OCI-LY7 (cell line): ENCODE data around the gene YJEFN3.

Source experiments
- EZH2phosphoT487 ChIP-seq: fragments of 200-600 bp; sonication (generic); IDR thresholded peaks from 2 replicates; pipeline ENCODE4 v1.6.1; 2018; ENCODE audit warnings: low read depth, borderline replicate concordance, mild to moderate bottlenecking, mixed run types, antibody characterized with exemption, low read length, moderate library complexity, mixed read lengths
- TF ChIP-seq, protein P1 (sequence below): fragments of 200-600 bp; sonication (generic); conservative IDR thresholded peaks from 2 replicates; pipeline ENCODE4 v1.5.1; 2014; ENCODE audit warnings: mild to moderate bottlenecking, antibody characterized with exemption, low read length, moderate library complexity, mixed read lengths

DNA sequence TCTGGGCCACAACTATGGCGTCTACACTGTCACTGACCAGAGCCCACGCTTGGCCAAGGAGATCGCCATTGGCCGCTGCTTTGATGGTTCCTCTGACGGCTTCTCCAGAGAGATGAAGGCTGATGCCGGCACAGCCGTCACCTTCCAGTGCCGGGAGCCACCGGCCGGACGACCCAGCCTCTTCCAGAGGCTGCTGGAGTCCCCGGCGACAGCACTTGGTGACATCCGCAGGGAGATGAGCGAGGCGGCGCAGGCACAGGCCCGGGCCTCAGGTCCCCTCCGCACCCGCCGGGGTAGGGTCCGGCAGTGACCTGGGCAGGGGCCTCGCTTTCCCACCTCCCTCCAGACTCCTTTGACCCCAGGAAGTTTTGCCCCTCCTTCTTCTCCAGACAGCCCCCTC lies 17.0 kb downstream of the YJEFN3 start:
- TF ChIP-seq, protein P1, sequence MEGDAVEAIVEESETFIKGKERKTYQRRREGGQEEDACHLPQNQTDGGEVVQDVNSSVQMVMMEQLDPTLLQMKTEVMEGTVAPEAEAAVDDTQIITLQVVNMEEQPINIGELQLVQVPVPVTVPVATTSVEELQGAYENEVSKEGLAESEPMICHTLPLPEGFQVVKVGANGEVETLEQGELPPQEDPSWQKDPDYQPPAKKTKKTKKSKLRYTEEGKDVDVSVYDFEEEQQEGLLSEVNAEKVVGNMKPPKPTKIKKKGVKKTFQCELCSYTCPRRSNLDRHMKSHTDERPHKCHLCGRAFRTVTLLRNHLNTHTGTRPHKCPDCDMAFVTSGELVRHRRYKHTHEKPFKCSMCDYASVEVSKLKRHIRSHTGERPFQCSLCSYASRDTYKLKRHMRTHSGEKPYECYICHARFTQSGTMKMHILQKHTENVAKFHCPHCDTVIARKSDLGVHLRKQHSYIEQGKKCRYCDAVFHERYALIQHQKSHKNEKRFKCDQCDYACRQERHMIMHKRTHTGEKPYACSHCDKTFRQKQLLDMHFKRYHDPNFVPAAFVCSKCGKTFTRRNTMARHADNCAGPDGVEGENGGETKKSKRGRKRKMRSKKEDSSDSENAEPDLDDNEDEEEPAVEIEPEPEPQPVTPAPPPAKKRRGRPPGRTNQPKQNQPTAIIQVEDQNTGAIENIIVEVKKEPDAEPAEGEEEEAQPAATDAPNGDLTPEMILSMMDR, result no peak
- no peak for TF ChIP-seq EZH2phosphoT487
